WTC11 (cell line): ENCODE measurements around the gene ZNF213. TPM values are rescaled to one million over a fixed set of nuclear protein-coding genes. Genes with fewer than 3 reads are reported as not detected.

ENCODE experiments used
- ATAC-seq: fragments of 200-7000 bp; cut with Tn5 transposase; 2 replicates; pipeline ENCODE4 v1.10.0; 2021; ENCODE audit warnings: mild to moderate bottlenecking, moderate library complexity
- CTCF ChIA-PET: fragments of 300-600 bp; sonication (Branson Sonifier 250); formaldehyde crosslinking; loops from one replicate; lab custom pipeline; 2021; ENCODE audit warnings: antibody characterized with exemption; lab: Charles Lee
- POLR2A ChIA-PET: fragments of 350-600 bp; sonication (Branson Sonifier 250); formaldehyde crosslinking; loops from one replicate; lab custom pipeline; 2021; ENCODE audit warnings: antibody characterized with exemption; lab: Charles Lee
- DNase-seq: peaks from one replicate; pipeline ENCODE4 v3.0.0; 2021; ENCODE audit warnings: low spot score
- H3K27ac Mint-ChIP-seq: 2 replicates; pipeline ENCODE4 v1.8.0; 2021; ENCODE audit warnings: mixed read lengths
- H3K27me3 Mint-ChIP-seq: 2 replicates; pipeline ENCODE4 v1.8.0; 2021; ENCODE audit warnings: low read depth, mild to moderate bottlenecking, moderate library complexity, mixed read lengths
- H3K36me3 Mint-ChIP-seq: 2 replicates; pipeline ENCODE4 v1.8.0; 2021; ENCODE audit warnings: mixed read lengths
- H3K4me1 Mint-ChIP-seq: 2 replicates; pipeline ENCODE4 v1.8.0; 2022; ENCODE audit warnings: mixed read lengths
- H3K4me3 Mint-ChIP-seq: 2 replicates; pipeline ENCODE4 v1.8.0; 2021; ENCODE audit warnings: mild to moderate bottlenecking, moderate library complexity, mixed read lengths
- H3K9me3 Mint-ChIP-seq: 2 replicates; pipeline ENCODE4 v1.8.0; 2021; ENCODE audit warnings: mixed read lengths
- EMX1 ChIP-seq: fragments of 250-450 bp; sonication (Bioruptor Pico); IDR thresholded peaks from 2 replicates; pipeline ENCODE4 v1.8.0; 2021; ENCODE audit warnings: mild to moderate bottlenecking
- ETV6 ChIP-seq: sonication (generic); formaldehyde crosslinking; IDR thresholded peaks from 2 replicates; pipeline ENCODE4 v1.8.1; 2022; ENCODE audit warnings: mild to moderate bottlenecking, missing genetic modification reagents
- GTF2I ChIP-seq: fragments of 250-450 bp; sonication (Bioruptor Pico); conservative IDR thresholded peaks from 2 replicates; pipeline ENCODE4 v1.4.0; 2021; ENCODE audit warnings: mild to moderate bottlenecking
- KAT7 ChIP-seq: sonication (generic); formaldehyde crosslinking; IDR thresholded peaks from 2 replicates; pipeline ENCODE4 v1.8.1; 2023; ENCODE audit warnings: missing genetic modification reagents, mild to moderate bottlenecking, borderline replicate concordance
- MXD4 ChIP-seq: fragments of 250-450 bp; sonication (Bioruptor Pico); IDR thresholded peaks from 2 replicates; pipeline ENCODE4 v1.8.0; 2021; ENCODE audit warnings: mild to moderate bottlenecking, moderate library complexity, borderline replicate concordance
- NFE2L1 ChIP-seq: sonication (generic); formaldehyde crosslinking; IDR thresholded peaks from 2 replicates; pipeline ENCODE4 v1.8.1; 2023; ENCODE audit warnings: missing genetic modification reagents
- ZNF416 ChIP-seq: fragments of 250-450 bp; sonication (Bioruptor Pico); IDR thresholded peaks from 2 replicates; pipeline ENCODE4 v1.9.0; 2021; ENCODE audit warnings: mild to moderate bottlenecking, inconsistent platforms
- total RNA-seq: library from RNA; stranded (reverse); gene quantifications from 3 replicates; pipeline ENCODE4 v1.2.3, GENCODE V29; 2021
- TF ChIP-seq, protein P1 (sequence below): sonication (generic); formaldehyde crosslinking; IDR thresholded peaks from 2 replicates; pipeline ENCODE4 v1.8.1; 2023; ENCODE audit warnings: mild to moderate bottlenecking, moderate library complexity, missing genetic modification reagents
- TF ChIP-seq, protein P2 (sequence below): sonication (generic); formaldehyde crosslinking; IDR thresholded peaks from 2 replicates; pipeline ENCODE4 v1.8.1; 2022; ENCODE audit warnings: low read depth, mild to moderate bottlenecking, moderate library complexity, missing genetic modification reagents, borderline replicate concordance
- TF ChIP-seq, protein P3 (sequence below): fragments of 250-450 bp; sonication (Bioruptor Pico); IDR thresholded peaks from 2 replicates; pipeline ENCODE4 v2.1.2; 2022; ENCODE audit warnings: mild to moderate bottlenecking, moderate library complexity
- TF ChIP-seq, protein P4 (sequence below): sonication (generic); formaldehyde crosslinking; IDR thresholded peaks from 2 replicates; pipeline ENCODE4 v1.8.1; 2022; ENCODE audit warnings: mild to moderate bottlenecking, moderate library complexity, missing genetic modification reagents
- TF ChIP-seq, protein P5 (sequence below): fragments of 250-450 bp; sonication (Bioruptor Pico); IDR thresholded peaks from 2 replicates; pipeline ENCODE4 v1.9.0; 2021; ENCODE audit warnings: mild to moderate bottlenecking
- TF ChIP-seq, protein P6 (sequence below): sonication (generic); formaldehyde crosslinking; IDR thresholded peaks from 2 replicates; pipeline ENCODE4 v1.8.0; 2022; ENCODE audit warnings: mild to moderate bottlenecking, missing genetic modification reagents
- TF ChIP-seq, protein P7 (sequence below): sonication (generic); formaldehyde crosslinking; IDR thresholded peaks from 2 replicates; pipeline ENCODE4 v1.8.0; 2022; ENCODE audit warnings: mild to moderate bottlenecking, missing genetic modification reagents

ZNF213 gene
- total RNA-seq, 1 experiment from 2014 or later: 11.6 TPM

DNA sequence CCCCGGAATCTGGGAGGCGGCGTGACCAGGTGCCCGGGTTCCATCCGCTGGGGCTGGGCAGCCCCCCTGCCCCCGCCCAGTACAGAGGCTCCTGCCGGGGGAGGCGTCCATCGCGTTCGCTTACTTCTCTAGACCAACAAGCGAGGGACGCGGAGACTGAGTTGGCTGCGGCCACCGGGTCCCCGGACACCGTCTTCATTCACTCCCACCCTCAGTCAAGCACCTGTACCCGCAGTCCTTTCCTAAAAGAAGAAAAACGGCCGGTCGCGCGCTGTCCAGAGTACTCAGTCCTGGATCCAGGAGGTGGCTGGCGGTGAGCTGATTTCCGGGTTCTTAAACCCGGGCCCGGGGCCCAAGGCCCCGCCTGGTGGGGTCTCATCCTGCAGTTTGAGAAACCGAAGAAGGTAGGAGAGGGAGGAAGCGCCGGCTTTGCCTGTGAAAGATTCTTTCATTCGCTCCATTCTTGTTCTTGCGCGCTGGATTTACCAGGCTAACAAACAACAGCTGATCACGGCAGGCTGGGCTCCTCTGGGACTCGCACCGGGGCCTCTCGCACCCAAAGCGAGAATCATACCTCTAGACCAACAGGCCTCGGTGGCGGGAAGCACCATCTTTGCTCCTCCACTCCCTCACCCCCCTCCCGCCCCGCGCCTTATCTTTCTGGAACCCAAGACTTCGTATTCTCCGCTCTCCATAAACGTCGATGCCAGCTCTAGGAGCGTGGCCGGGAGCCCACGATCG lies 35.8 kb downstream of the ZNF213 start:
- H3K36me3 Mint-ChIP-seq: no peaks in the 10 kb centered on the region
- DNase-seq (peak; percentile 66), ATAC-seq (no peak)
- peaks cover 2% of the 10 kb centered on the region for H3K9me3 Mint-ChIP-seq
- peaks cover 51% of the 10 kb centered on the region for H3K27me3 Mint-ChIP-seq
- peak overlapping the region; percentile 78; the same call in 1 of the 2 replicates for H3K27ac Mint-ChIP-seq
- peak overlapping the region; percentile 84 for H3K4me3 Mint-ChIP-seq
- TF ChIP-seq, protein P1, sequence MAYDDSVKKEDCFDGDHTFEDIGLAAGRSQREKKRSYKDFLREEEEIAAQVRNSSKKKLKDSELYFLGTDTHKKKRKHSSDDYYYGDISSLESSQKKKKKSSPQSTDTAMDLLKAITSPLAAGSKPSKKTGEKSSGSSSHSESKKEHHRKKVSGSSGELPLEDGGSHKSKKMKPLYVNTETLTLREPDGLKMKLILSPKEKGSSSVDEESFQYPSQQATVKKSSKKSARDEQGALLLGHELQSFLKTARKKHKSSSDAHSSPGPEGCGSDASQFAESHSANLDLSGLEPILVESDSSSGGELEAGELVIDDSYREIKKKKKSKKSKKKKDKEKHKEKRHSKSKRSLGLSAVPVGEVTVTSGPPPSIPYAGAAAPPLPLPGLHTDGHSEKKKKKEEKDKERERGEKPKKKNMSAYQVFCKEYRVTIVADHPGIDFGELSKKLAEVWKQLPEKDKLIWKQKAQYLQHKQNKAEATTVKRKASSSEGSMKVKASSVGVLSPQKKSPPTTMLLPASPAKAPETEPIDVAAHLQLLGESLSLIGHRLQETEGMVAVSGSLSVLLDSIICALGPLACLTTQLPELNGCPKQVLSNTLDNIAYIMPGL (CRISPR knock-in tag): peak; percentile 30; the same call in 1 of the 2 replicates
- no peak for TF ChIP-seq ETV6
- no peak for TF ChIP-seq GTF2I
- TF ChIP-seq, protein P2, sequence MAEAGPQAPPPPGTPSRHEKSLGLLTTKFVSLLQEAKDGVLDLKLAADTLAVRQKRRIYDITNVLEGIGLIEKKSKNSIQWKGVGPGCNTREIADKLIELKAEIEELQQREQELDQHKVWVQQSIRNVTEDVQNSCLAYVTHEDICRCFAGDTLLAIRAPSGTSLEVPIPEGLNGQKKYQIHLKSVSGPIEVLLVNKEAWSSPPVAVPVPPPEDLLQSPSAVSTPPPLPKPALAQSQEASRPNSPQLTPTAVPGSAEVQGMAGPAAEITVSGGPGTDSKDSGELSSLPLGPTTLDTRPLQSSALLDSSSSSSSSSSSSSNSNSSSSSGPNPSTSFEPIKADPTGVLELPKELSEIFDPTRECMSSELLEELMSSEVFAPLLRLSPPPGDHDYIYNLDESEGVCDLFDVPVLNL (CRISPR knock-in tag): no peak
- ChIA-PET POLR2A (interaction anchor here (1.2 to 5.7 kb wide), 5 partner anchors 11 to 114 kb away, joined by 3 to 46 read pairs (median 4); partner anchors contain the start of gene ZSCAN10), CTCF (interaction anchor here (0.6 to 9.7 kb wide), 17 partner anchors 8 to 137 kb away, joined by 3 to 95 read pairs (median 8); partner anchors contain the start of genes OR1F1, TIGD7, ZNF213 and ZNF75A)
- peaks cover 25% of the 10 kb centered on the region for H3K4me1 Mint-ChIP-seq

DNA sequence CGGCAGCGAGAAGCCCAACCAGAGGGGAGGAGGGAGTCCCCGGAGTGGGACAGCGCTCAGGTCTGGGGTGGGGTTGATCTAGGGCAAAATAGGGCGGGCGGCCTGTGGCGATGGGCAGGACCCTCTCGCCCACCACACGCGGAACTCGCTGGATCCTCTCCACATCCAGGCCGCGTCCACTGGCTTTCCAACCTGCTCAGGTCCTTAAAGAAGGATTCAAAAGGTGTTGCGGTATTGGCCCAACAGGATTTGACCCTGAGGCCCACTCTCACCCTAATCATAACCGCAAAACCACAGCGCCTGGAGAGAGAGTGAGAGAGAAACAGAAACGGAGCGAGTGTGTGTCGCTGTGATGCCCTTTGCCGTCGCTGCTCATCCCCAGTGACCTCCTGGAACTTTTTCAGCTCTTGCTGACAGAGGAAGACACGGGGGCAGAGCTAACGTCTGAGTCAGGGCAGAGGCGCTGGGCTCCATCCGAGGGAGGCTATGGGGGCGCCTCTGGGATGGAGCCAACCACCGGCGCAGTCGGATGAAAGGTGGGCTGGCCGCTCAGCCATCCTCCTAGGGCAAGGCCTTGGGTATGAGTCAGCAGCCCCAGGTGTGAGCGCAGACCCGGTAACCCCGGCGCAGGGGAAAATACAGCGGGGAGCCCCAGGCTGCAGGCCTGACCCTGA lies 36.5 kb downstream of the ZNF213 start:
- Mint-ChIP-seq H3K27ac (peak overlapping the region; percentile 78), H3K4me3 (peak overlapping the region; percentile 84), H3K4me1 (peaks cover 25% of the 10 kb centered on the region), H3K9me3 (no peaks in the 10 kb centered on the region), H3K36me3 (no peaks in the 10 kb centered on the region), H3K27me3 (peaks cover 57% of the 10 kb centered on the region)
- peak; percentile 34 for ATAC-seq
- ChIA-PET POLR2A (interaction anchor here (1.0 to 5.7 kb wide), 7 partner anchors 8 to 73 kb away, joined by 4 to 46 read pairs (median 4); partner anchors contain the start of gene ZSCAN10), CTCF (interaction anchor here (0.6 to 9.7 kb wide), 26 partner anchors 9 to 143 kb away, joined by 3 to 95 read pairs (median 7); partner anchors contain the start of genes OR1F1, TIGD7, ZNF213 and ZNF75A)
- peak; percentile 72 for DNase-seq
- TF ChIP-seq MXD4 (CRISPR knock-in tag) (no peak), NFE2L1 (CRISPR knock-in tag) (peak; percentile 80), KAT7 (peak; percentile 53; the same call in 1 of the 2 replicates)

DNA sequence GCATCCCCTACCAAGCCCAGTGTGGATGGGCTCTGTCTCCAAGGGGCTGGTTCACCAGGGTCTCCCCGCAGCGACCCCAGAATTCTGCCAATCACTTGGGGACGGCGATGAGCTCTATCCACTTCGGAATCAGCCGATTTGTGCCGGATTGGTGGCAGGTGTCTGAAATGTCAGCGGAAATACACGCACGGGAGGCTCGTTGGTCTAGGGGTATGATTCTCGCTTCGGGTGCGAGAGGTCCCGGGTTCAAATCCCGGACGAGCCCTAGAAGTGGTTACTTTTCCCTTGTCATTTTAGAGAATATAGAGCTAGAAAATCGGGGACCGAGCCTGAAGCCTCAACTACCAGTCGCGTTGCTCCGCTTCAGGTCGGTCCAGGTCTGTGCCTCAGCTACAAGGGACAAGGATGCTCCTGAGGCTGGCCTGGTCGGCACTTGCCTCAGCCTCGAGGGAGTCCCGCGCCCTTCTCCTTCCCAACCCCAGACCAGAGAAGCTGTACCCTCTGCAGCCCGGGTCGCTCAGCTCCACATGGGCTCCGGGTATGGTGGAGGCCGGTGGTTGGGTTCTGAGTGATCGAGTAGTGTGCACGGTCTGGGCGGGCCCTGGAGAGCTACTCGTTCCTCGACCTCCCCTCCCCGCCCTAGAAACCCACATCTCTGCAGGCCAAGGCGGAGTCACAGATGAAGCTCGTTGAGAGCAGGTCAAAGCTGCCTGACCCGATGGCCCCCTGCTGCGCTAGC lies 37.2 kb downstream of the ZNF213 start:
- Mint-ChIP-seq H3K4me1 (peaks cover 25% of the 10 kb centered on the region), H3K27me3 (peaks cover 63% of the 10 kb centered on the region), H3K4me3 (peak overlapping the region; percentile 84), H3K36me3 (no peaks in the 10 kb centered on the region), H3K27ac (peak overlapping the region; percentile 78), H3K9me3 (no peaks in the 10 kb centered on the region)
- POLR2A ChIA-PET: interaction anchor here (1.0 to 5.7 kb wide), 7 partner anchors 9 to 74 kb away, joined by 4 to 46 read pairs (median 4); partner anchors contain the start of gene ZSCAN10
- DNase-seq (peak; percentile 81), ATAC-seq (peak; percentile 76)
- CTCF ChIA-PET: interaction anchor here (0.7 to 9.7 kb wide), 24 partner anchors 10 to 1089 kb away, joined by 3 to 95 read pairs (median 6); partner anchors contain the start of genes OR1F1 and ZNF213
- TF ChIP-seq ZNF416 (CRISPR knock-in tag): 0 out of 2 replicates have a peak, but pooled peaks have one; percentile 49
- TF ChIP-seq GTF2I: 0 out of 2 replicates have a peak, but pooled peaks have one; percentile 19
- TF ChIP-seq, protein P1 (CRISPR knock-in tag): peak; percentile 93
- 0 out of 2 replicates have a peak, but pooled peaks have one; percentile 25 for TF ChIP-seq EMX1 (CRISPR knock-in tag)
- TF ChIP-seq, protein P3, sequence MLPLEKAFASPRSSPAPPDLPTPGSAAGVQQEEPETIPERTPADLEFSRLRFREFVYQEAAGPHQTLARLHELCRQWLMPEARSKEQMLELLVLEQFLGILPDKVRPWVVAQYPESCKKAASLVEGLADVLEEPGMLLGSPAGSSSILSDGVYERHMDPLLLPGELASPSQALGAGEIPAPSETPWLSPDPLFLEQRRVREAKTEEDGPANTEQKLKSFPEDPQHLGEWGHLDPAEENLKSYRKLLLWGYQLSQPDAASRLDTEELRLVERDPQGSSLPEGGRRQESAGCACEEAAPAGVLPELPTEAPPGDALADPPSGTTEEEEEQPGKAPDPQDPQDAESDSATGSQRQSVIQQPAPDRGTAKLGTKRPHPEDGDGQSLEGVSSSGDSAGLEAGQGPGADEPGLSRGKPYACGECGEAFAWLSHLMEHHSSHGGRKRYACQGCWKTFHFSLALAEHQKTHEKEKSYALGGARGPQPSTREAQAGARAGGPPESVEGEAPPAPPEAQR (CRISPR knock-in tag): no peak
- TF ChIP-seq, protein P4, sequence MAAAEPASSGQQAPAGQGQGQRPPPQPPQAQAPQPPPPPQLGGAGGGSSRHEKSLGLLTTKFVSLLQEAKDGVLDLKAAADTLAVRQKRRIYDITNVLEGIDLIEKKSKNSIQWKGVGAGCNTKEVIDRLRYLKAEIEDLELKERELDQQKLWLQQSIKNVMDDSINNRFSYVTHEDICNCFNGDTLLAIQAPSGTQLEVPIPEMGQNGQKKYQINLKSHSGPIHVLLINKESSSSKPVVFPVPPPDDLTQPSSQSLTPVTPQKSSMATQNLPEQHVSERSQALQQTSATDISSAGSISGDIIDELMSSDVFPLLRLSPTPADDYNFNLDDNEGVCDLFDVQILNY (CRISPR knock-in tag): 0 out of 2 replicates have a peak, but pooled peaks have one; percentile 6
- TF ChIP-seq, protein P5, sequence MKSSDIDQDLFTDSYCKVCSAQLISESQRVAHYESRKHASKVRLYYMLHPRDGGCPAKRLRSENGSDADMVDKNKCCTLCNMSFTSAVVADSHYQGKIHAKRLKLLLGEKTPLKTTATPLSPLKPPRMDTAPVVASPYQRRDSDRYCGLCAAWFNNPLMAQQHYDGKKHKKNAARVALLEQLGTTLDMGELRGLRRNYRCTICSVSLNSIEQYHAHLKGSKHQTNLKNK (CRISPR knock-in tag): no peak
- TF ChIP-seq, protein P6, sequence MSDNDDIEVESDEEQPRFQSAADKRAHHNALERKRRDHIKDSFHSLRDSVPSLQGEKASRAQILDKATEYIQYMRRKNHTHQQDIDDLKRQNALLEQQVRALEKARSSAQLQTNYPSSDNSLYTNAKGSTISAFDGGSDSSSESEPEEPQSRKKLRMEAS (CRISPR knock-in tag): peak; percentile 43; the same call in 1 of the 2 replicates
- TF ChIP-seq, protein P7, sequence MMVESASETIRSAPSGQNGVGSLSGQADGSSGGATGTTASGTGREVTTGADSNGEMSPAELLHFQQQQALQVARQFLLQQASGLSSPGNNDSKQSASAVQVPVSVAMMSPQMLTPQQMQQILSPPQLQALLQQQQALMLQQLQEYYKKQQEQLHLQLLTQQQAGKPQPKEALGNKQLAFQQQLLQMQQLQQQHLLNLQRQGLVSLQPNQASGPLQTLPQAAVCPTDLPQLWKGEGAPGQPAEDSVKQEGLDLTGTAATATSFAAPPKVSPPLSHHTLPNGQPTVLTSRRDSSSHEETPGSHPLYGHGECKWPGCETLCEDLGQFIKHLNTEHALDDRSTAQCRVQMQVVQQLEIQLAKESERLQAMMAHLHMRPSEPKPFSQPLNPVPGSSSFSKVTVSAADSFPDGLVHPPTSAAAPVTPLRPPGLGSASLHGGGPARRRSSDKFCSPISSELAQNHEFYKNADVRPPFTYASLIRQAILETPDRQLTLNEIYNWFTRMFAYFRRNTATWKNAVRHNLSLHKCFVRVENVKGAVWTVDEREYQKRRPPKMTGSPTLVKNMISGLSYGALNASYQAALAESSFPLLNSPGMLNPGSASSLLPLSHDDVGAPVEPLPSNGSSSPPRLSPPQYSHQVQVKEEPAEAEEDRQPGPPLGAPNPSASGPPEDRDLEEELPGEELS: 0 out of 2 replicates have a peak, but pooled peaks have one; percentile 15
- peak; percentile 66; the same call in 1 of the 2 replicates for TF ChIP-seq ETV6
